Adrenal gland (tissue), 5 donors: Measurements from ENCODE around the gene NFKBIA.

ENCODE experiments used
- POLR2A ChIP-seq, 2 donors: fragments of 450-650 bp; IDR thresholded peaks; one replicate each; pipeline ENCODE4 v1.6.1; 2017; ENCODE audit warnings: antibody characterized with exemption in 2 of 2, mild to moderate bottlenecking in 2 of 2, moderate library complexity in 1 of 2
- TF ChIP-seq, protein P1 (sequence below), 6 experiments: fragments of 450-650 bp in 4 of 6; fragments of 200-600 bp in 2 of 6; sonication (generic) in 1 of 6; IDR thresholded peaks; 1 replicate in 5 of 6; 2 replicates in 1 of 6; pipeline versions ENCODE4 v1.5.1 to v1.8.0; 2016 to 2021; ENCODE audit warnings: antibody characterized with exemption in 6 of 6, mild to moderate bottlenecking in 2 of 6, moderate library complexity in 1 of 6
- donor health status: DM: no; HTN: no; CAD: no.

DNA sequence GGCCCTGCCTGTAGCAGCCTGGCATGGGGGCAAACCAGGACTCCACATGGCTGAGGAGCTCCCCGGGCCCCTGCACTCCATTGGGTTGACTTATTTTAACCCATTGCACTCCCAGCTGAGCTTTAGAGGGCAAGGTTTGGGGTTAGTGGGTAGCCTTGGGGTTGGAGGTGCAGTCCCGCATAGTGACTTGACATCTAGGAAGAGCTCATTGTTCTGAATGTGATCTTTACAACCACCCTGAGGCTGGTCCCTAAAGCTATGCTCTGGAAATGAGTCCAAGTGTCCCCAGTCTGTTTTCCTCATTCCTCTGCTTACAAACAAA lies 36.4 kb downstream of the NFKBIA start:
- TF ChIP-seq, protein P1, sequence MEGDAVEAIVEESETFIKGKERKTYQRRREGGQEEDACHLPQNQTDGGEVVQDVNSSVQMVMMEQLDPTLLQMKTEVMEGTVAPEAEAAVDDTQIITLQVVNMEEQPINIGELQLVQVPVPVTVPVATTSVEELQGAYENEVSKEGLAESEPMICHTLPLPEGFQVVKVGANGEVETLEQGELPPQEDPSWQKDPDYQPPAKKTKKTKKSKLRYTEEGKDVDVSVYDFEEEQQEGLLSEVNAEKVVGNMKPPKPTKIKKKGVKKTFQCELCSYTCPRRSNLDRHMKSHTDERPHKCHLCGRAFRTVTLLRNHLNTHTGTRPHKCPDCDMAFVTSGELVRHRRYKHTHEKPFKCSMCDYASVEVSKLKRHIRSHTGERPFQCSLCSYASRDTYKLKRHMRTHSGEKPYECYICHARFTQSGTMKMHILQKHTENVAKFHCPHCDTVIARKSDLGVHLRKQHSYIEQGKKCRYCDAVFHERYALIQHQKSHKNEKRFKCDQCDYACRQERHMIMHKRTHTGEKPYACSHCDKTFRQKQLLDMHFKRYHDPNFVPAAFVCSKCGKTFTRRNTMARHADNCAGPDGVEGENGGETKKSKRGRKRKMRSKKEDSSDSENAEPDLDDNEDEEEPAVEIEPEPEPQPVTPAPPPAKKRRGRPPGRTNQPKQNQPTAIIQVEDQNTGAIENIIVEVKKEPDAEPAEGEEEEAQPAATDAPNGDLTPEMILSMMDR (IDR thresholded peaks at IDR 0.05): no peak
- TF ChIP-seq POLR2A (IDR thresholded peaks at IDR 0.05): no peak
